Colonic mucosa (tissue), 4 donors: ENCODE data around the gene TLE2. TPM values are rescaled to one million over a fixed set of nuclear protein-coding genes. Genes with fewer than 3 reads are reported as not detected.
A peak's percentile ranks its signal among the peaks of the same experiment; 100 is the strongest.

Experiments used
- DNase-seq: peaks from one replicate; pipeline ENCODE4 v3.0.0-alpha.2; 2020
- H3K27ac ChIP-seq: fragments of 200-600 bp; one replicate; pipeline ENCODE4 v1.8.0; 2021
- H3K27me3 ChIP-seq: fragments of 200-600 bp; one replicate; pipeline ENCODE4 v1.8.0; 2021
- H3K36me3 ChIP-seq: fragments of 200-600 bp; one replicate; pipeline ENCODE4 v1.8.0; 2021
- H3K4me1 ChIP-seq: fragments of 200-600 bp; one replicate; pipeline ENCODE4 v1.8.0; 2021; ENCODE audit warnings: mild to moderate bottlenecking
- H3K4me3 ChIP-seq: fragments of 200-600 bp; one replicate; pipeline ENCODE4 v1.8.0; 2021
- H3K9ac ChIP-seq, 2 donors: one replicate each; pipeline ENCODE4 v1.7.0; 2013; ENCODE audit warnings: control low read depth in 2 of 2, low read depth in 2 of 2, low read length in 2 of 2
- H3K9me3 ChIP-seq: fragments of 200-600 bp; one replicate; pipeline ENCODE4 v1.8.0; 2021
- CTCF ChIP-seq: fragments of 200-600 bp; IDR thresholded peaks from one replicate; pipeline ENCODE4 v1.8.0; 2022; ENCODE audit warnings: antibody characterized with exemption, mild to moderate bottlenecking
- intact Hi-C: fragments of 100-400 bp; cut with DNase I; formaldehyde crosslinking; loops from one replicate; pipeline ENCODE4 v1.14.1; 2022
- total RNA-seq, 2 donors: library from RNA; stranded (reverse); fragmentation: NEBNext Ultra II Directional in 1 of 2; extraction: Animal tissue kit (Norgen Biotek cat#: 25700) in 1 of 2; gene quantifications; one replicate each; pipeline ENCODE4 v1.2.1, GENCODE V29; 2021
- donor health status: healthy.
- donor health status: DM: no; HTN: no; CAD: no.
- donor health status: DM: no; HTN: no; CAD: no.

TLE2 gene
- total RNA-seq, 2 donors from 2014 or later, result 42.8 to 52.4 TPM

- no peak for TF ChIP-seq CTCF
- no peak overlapping the region for H3K27ac ChIP-seq
- no peaks in the 10 kb centered on the region for H3K36me3 ChIP-seq
- H3K27me3 ChIP-seq, result no peaks in the 10 kb centered on the region
- H3K4me3 ChIP-seq, result no peak overlapping the region
- DNase-seq, result no peak
- intact Hi-C loops, result no loop called here
- no peaks in the 10 kb centered on the region for H3K4me1 ChIP-seq
- H3K9ac ChIP-seq, result no peak overlapping the region
- no peaks in the 10 kb centered on the region for H3K9me3 ChIP-seq
These were observed 39.0 kb upstream of the TLE2 start for GRCh38 chr19:3068071-3068470.

GRCh38 chr19:3067563-3067962, 38.5 kb upstream of the TLE2 start:
- Histone ChIP-seq H3K9ac (no peak overlapping the region), H3K27me3 (no peaks in the 10 kb centered on the region), H3K27ac (no peak overlapping the region), H3K36me3 (no peaks in the 10 kb centered on the region), H3K9me3 (no peaks in the 10 kb centered on the region), H3K4me3 (no peak overlapping the region), H3K4me1 (no peaks in the 10 kb centered on the region)
- intact Hi-C loops, result no loop called here
- DNase-seq, result no peak
- no peak for TF ChIP-seq CTCF

GRCh38 chr19:3066482-3067049, 37.5 kb upstream of the TLE2 start:
- no peak overlapping the region for H3K9ac ChIP-seq
- no peaks in the 10 kb centered on the region for H3K27me3 ChIP-seq
- H3K4me1 ChIP-seq, result no peaks in the 10 kb centered on the region
- H3K9me3 ChIP-seq, result no peaks in the 10 kb centered on the region
- no peak for DNase-seq
- intact Hi-C loops, result no loop called here
- H3K36me3 ChIP-seq, result no peaks in the 10 kb centered on the region
- no peak for TF ChIP-seq CTCF
- no peak overlapping the region for H3K27ac ChIP-seq
- no peak overlapping the region for H3K4me3 ChIP-seq

- intact Hi-C loops, result no loop called here
- H3K4me1 ChIP-seq, result no peaks in the 10 kb centered on the region
- no peaks in the 10 kb centered on the region for H3K36me3 ChIP-seq
- no peak overlapping the region for H3K9ac ChIP-seq
- peak; percentile 46 for DNase-seq
- no peaks in the 10 kb centered on the region for H3K9me3 ChIP-seq
- no peak overlapping the region for H3K27ac ChIP-seq
- no peak for TF ChIP-seq CTCF
- H3K4me3 ChIP-seq, result no peak overlapping the region
- no peaks in the 10 kb centered on the region for H3K27me3 ChIP-seq
These were observed 36.7 kb upstream of the TLE2 start for GRCh38 chr19:3065675-3066357.

- no peak for TF ChIP-seq CTCF
- Histone ChIP-seq H3K9me3 (no peaks in the 10 kb centered on the region), H3K9ac (no peak overlapping the region), H3K4me3 (no peak overlapping the region), H3K36me3 (no peaks in the 10 kb centered on the region), H3K27me3 (no peaks in the 10 kb centered on the region), H3K4me1 (no peaks in the 10 kb centered on the region), H3K27ac (no peak overlapping the region)
- no peak for DNase-seq
- intact Hi-C loops, result loop anchor here (5.0 kb wide), 1 partner anchor 87 kb away; the partner anchor contains the start of gene TLE6
These were observed 34.9 kb upstream of the TLE2 start for GRCh38 chr19:3064011-3064330.
